ENCODE measurements around the gene PTPRM.

The PTPRM gene

GRCh38 chr18:7955175-7955574 lies 388.1 kb downstream of the PTPRM start:
- TF ChIP-seq EZH2 (optimal IDR thresholded peaks at IDR 0.05; ENCODE audit: low read depth, low read length): no peak
- TF ChIP-seq, protein P1, sequence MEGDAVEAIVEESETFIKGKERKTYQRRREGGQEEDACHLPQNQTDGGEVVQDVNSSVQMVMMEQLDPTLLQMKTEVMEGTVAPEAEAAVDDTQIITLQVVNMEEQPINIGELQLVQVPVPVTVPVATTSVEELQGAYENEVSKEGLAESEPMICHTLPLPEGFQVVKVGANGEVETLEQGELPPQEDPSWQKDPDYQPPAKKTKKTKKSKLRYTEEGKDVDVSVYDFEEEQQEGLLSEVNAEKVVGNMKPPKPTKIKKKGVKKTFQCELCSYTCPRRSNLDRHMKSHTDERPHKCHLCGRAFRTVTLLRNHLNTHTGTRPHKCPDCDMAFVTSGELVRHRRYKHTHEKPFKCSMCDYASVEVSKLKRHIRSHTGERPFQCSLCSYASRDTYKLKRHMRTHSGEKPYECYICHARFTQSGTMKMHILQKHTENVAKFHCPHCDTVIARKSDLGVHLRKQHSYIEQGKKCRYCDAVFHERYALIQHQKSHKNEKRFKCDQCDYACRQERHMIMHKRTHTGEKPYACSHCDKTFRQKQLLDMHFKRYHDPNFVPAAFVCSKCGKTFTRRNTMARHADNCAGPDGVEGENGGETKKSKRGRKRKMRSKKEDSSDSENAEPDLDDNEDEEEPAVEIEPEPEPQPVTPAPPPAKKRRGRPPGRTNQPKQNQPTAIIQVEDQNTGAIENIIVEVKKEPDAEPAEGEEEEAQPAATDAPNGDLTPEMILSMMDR (IDR thresholded peaks at IDR 0.05; ENCODE audit: low read length): no peak
- TF ChIP-seq EZH2phosphoT487 (IDR thresholded peaks at IDR 0.05; ENCODE audit: low read length): no peak
- Histone ChIP-seq H2AFZ (ENCODE audit: low read length) (no peak overlapping the region), H3K9me2 (replicated peaks; ENCODE audit: insufficient read depth, low read length) (no peaks in the 10 kb centered on the region), H3K4me2 (ENCODE audit: low read depth, low read length) (no peak overlapping the region), H3K27me3 (replicated peaks; ENCODE audit: insufficient read depth, low read length) (no peaks in the 10 kb centered on the region), H3K79me2 (ENCODE audit: low read length) (no peaks in the 10 kb centered on the region), H3K9me3 (replicated peaks; ENCODE audit: insufficient read depth, low read length) (no peaks in the 10 kb centered on the region), H3K4me3 (ENCODE audit: low read length) (no peak overlapping the region), H3K4me1 (ENCODE audit: low read length) (peaks cover 32% of the 10 kb centered on the region), H3K27ac (ENCODE audit: low read length) (no peak overlapping the region), H3K36me3 (replicated peaks; ENCODE audit: insufficient read depth, low read length) (no peaks in the 10 kb centered on the region), H3K9ac (ENCODE audit: low read length) (no peak overlapping the region), H4K20me1 (ENCODE audit: insufficient read depth, low read length) (no peaks in the 10 kb centered on the region), H3F3A (ENCODE audit: insufficient read depth, low read length) (peaks cover 15% of the 10 kb centered on the region)
- no peak for DNase-seq

DNA sequence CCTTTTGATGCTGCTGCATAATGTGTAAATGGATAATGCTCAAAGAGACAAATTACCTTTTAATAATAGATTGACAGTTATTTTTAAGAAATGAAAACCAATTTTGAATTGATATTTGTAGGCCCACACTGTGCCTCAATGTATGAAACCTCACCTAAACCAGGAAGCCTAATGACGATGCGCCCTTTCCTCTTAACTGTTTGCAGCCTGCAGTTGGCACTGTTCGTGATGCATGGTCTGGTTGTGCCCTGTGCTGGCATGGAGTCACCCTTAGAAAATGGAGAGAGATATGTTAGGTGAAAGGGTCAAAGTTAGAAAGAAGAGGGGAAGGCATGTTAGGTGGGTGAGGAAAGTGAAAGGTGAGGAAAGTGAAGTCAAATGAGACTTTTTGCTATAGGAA lies 390.2 kb downstream of the PTPRM start:
- peaks cover 32% of the 10 kb centered on the region for H3K4me1 ChIP-seq (ENCODE audit: low read length)

GRCh38 chr18:7958081-7958896 lies 391.2 kb downstream of the PTPRM start:
- peak overlapping the region; percentile 71 for H3K4me2 ChIP-seq (ENCODE audit: low read depth, low read length)
- H3K79me2 ChIP-seq (ENCODE audit: low read length): no peaks in the 10 kb centered on the region
- peak overlapping the region; percentile 54; the same call in 1 of the 2 replicates for H3K27ac ChIP-seq (ENCODE audit: low read length)
- H3K9me3 ChIP-seq (replicated peaks; ENCODE audit: insufficient read depth, low read length): no peaks in the 10 kb centered on the region
- peak overlapping the region; percentile 42 for H3K4me3 ChIP-seq (ENCODE audit: low read length)
- no peaks in the 10 kb centered on the region for H4K20me1 ChIP-seq (ENCODE audit: insufficient read depth, low read length)
- no peaks in the 10 kb centered on the region for H3K27me3 ChIP-seq (replicated peaks; ENCODE audit: insufficient read depth, low read length)
- H2AFZ ChIP-seq (ENCODE audit: low read length): peak overlapping the region; percentile 64
- TF ChIP-seq EZH2phosphoT487 (IDR thresholded peaks at IDR 0.05; ENCODE audit: low read length) (no peak), EZH2 (optimal IDR thresholded peaks at IDR 0.05; ENCODE audit: low read depth, low read length) (no peak)
- TF ChIP-seq, protein P1 (IDR thresholded peaks at IDR 0.05; ENCODE audit: low read length): no peak
- peaks cover 15% of the 10 kb centered on the region for H3F3A ChIP-seq (ENCODE audit: insufficient read depth, low read length)
- H3K36me3 ChIP-seq (replicated peaks; ENCODE audit: insufficient read depth, low read length): no peaks in the 10 kb centered on the region
- DNase-seq: peak; percentile 49
- no peaks in the 10 kb centered on the region for H3K9me2 ChIP-seq (replicated peaks; ENCODE audit: insufficient read depth, low read length)
- peak overlapping the region; percentile 38 for H3K9ac ChIP-seq (ENCODE audit: low read length)
- peaks cover 26% of the 10 kb centered on the region for H3K4me1 ChIP-seq (ENCODE audit: low read length)

More for the DNA sequence above, 390.2 kb downstream of the PTPRM start:
- Histone ChIP-seq H3K27ac (ENCODE audit: low read length) (no peak overlapping the region), H3K79me2 (ENCODE audit: low read length) (no peaks in the 10 kb centered on the region), H3K9me3 (replicated peaks; ENCODE audit: insufficient read depth, low read length) (no peaks in the 10 kb centered on the region), H3K4me2 (ENCODE audit: low read depth, low read length) (no peak overlapping the region), H4K20me1 (ENCODE audit: insufficient read depth, low read length) (no peaks in the 10 kb centered on the region), H3K9ac (ENCODE audit: low read length) (no peak overlapping the region), H3K9me2 (replicated peaks; ENCODE audit: insufficient read depth, low read length) (no peaks in the 10 kb centered on the region), H3F3A (ENCODE audit: insufficient read depth, low read length) (peaks cover 15% of the 10 kb centered on the region), H3K36me3 (replicated peaks; ENCODE audit: insufficient read depth, low read length) (no peaks in the 10 kb centered on the region), H2AFZ (ENCODE audit: low read length) (no peak overlapping the region), H3K27me3 (replicated peaks; ENCODE audit: insufficient read depth, low read length) (no peaks in the 10 kb centered on the region), H3K4me3 (ENCODE audit: low read length) (no peak overlapping the region)
- TF ChIP-seq, protein P1 (IDR thresholded peaks at IDR 0.05; ENCODE audit: low read length): no peak
- no peak for DNase-seq
